Small intestine (tissue), 7 donors: Measurements from ENCODE around the gene ART4. TPM values are rescaled to one million over a fixed set of nuclear protein-coding genes. Genes with fewer than 3 reads are reported as not detected.

Experiments used
- DNase-seq, 2 donors: peaks; one replicate each; pipeline versions ENCODE4 v3.0.0 to v3.0.0-alpha.2; 2013
- FAIRE-seq: peaks from 2 replicates; lab custom pipeline; 2012; peaks lifted over from hg19 to GRCh38; lab: Jason Lieb, UNC
- H3K27ac ChIP-seq, 3 donors: one replicate each; pipeline ENCODE4 v1.5.1; 2013; ENCODE audit warnings: low read length in 2 of 3, mild to moderate bottlenecking in 2 of 3, control low read depth in 1 of 3, inconsistent platforms in 1 of 3, low read depth in 1 of 3, moderate library complexity in 1 of 3
- H3K27me3 ChIP-seq, 3 donors: one replicate each; pipeline ENCODE4 v1.6.1; 2013; ENCODE audit warnings: low read length in 3 of 3, inconsistent platforms in 1 of 3; ENCODE audit not compliant: control insufficient read depth in 3 of 3, insufficient read depth in 3 of 3
- H3K36me3 ChIP-seq, 3 donors: one replicate each; pipeline ENCODE4 v1.6.1; 2013; ENCODE audit warnings: low read length in 3 of 3, inconsistent platforms in 1 of 3, low read depth in 1 of 3, mild to moderate bottlenecking in 1 of 3, moderate library complexity in 1 of 3; ENCODE audit not compliant: control insufficient read depth in 3 of 3, insufficient read depth in 2 of 3
- H3K4me1 ChIP-seq, 3 donors: one replicate each; pipeline ENCODE4 v1.6.1; 2013; ENCODE audit warnings: low read length in 2 of 3, inconsistent platforms in 1 of 3, low read depth in 1 of 3, mild to moderate bottlenecking in 1 of 3, moderate library complexity in 1 of 3; ENCODE audit not compliant: control insufficient read depth in 3 of 3, insufficient read depth in 2 of 3
- H3K4me3 ChIP-seq, 3 donors: one replicate each; pipeline ENCODE4 v1.5.1; 2013; ENCODE audit warnings: low read length in 3 of 3, control low read depth in 1 of 3, inconsistent platforms in 1 of 3, low read depth in 1 of 3, mild to moderate bottlenecking in 1 of 3, moderate library complexity in 1 of 3
- H3K9me3 ChIP-seq, 2 donors: one replicate each; pipeline ENCODE4 v1.6.1; 2013; ENCODE audit warnings: low read depth in 1 of 2, low read length in 1 of 2; ENCODE audit not compliant: control insufficient read depth in 2 of 2, insufficient read depth in 1 of 2
- WGBS, 3 donors: extraction: QIAGEN DNeasy Blood & Tissue Kit; methylation state at CpG; one replicate each; pipeline ENCODE4 v1.1.7; 2013; 5-methylcytosine and 5-hydroxymethylcytosine counted together
- polyA plus RNA-seq, 4 donors: library from polyadenylated mRNA; stranded (reverse) in 3 of 4; unstranded in 1 of 4; fragments of 200-250 nt in 3 of 4; fragments of 120-200 nt in 1 of 4; gene quantifications; one replicate each; pipeline versions ENCODE4 v1.2.1 to v1.2.3, GENCODE V29; 2013
- donor health status: healthy with polysubstance abuse.
- donor health status: control.
- donor health status: control.
- donor health status: Bipolar disorder and iron deficiency.
- donor health status: healthy.

Gene ART4
- polyA plus RNA-seq, 4 donors: 0.31 to 6.6 TPM; not detected in 2

- no peaks in the 10 kb centered on the region for H3K9me3 ChIP-seq
- WGBS, 3 donors: 59 to 66% (median 65%) methylated on average over 4 of the region's 4 CpGs
- no peaks in the 10 kb centered on the region for H3K27me3 ChIP-seq
- peak overlapping the region; percentile 87 to 90 (median 88) for H3K4me3 ChIP-seq
- no peak for FAIRE-seq
- H3K4me1 ChIP-seq: peaks cover 0 to 5% (median 2%) of the 10 kb centered on the region in 3 donors
- peaks cover 0 to 6% (median 4%) of the 10 kb centered on the region in 3 donors for H3K36me3 ChIP-seq
- peak in 1 of 2 donors; percentile 8 for DNase-seq
- peak overlapping the region in 1 of 3 donors; percentile 86 for H3K27ac ChIP-seq
Observed at GRCh38 chr12:14802247-14802646, 41.1 kb downstream of the ART4 start.

GRCh38 chr12:14795028-14795448 lies 48.3 kb downstream of the ART4 start:
- 75 to 79% (median 77%) methylated on average over 4 of the region's 4 CpGs for WGBS, 3 donors
- DNase-seq (no peak), FAIRE-seq (no peak)
- no peak overlapping the region for H3K4me3 ChIP-seq
- H3K36me3 ChIP-seq: peaks cover 9 to 14% (median 13%) of the 10 kb centered on the region in 3 donors
- H3K4me1 ChIP-seq: no peaks in the 10 kb centered on the region
- H3K27ac ChIP-seq: no peak overlapping the region
- H3K9me3 ChIP-seq: no peaks in the 10 kb centered on the region
- no peaks in the 10 kb centered on the region for H3K27me3 ChIP-seq

DNA sequence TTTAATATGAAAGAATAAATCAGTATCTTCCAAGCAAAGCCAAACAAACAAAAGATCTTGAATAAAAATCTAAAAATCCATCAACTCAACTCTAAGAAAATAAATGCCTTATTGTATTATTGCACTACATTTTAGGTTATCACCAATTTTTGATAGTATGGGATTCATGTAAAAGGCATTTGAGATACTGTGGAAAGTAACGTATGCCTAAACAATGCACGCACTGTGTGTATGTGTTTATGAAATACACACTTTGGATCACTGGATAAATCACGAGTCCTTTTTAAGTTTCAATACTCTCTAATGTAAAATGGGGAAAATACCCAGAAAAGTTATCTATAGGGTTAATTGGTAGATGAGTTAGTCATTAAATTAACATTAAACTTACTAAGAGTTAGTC lies 57.8 kb downstream of the ART4 start:
- FAIRE-seq (no peak), DNase-seq (no peak)
- Histone ChIP-seq H3K4me1 (no peaks in the 10 kb centered on the region), H3K27ac (no peak overlapping the region), H3K27me3 (no peaks in the 10 kb centered on the region), H3K4me3 (no peak overlapping the region), H3K9me3 (no peaks in the 10 kb centered on the region), H3K36me3 (peaks cover 7 to 23% (median 20%) of the 10 kb centered on the region in 3 donors)
- 91 to 96% (median 94%) methylated on average over 3 of the region's 3 CpGs for WGBS, 3 donors

DNA sequence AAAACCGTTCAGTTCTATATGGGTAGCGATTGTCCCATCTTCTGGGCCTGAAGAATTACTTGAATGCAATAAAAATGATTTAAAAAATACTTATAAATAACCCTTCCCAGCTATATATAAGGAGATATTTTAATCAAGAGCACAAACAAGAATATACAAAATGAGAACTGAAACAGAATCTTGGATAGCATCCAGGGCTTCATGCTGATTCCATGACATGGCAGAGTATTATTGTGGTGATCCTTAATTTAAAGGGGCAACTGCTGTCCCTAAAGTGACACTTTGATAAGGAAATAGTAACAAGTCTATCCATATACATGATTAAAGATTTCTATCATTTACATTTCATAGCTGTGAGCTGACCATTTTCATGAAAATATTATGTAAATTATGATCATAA lies 58.9 kb downstream of the ART4 start:
- Histone ChIP-seq H3K9me3 (no peaks in the 10 kb centered on the region), H3K4me1 (no peaks in the 10 kb centered on the region), H3K27me3 (no peaks in the 10 kb centered on the region), H3K27ac (no peak overlapping the region), H3K4me3 (no peak overlapping the region), H3K36me3 (peaks cover 4 to 20% (median 16%) of the 10 kb centered on the region in 3 donors)
- 92 to 97% (median 96%) methylated on average over 2 of the region's 2 CpGs for WGBS, 3 donors
- FAIRE-seq: no peak
- DNase-seq: no peak

DNA sequence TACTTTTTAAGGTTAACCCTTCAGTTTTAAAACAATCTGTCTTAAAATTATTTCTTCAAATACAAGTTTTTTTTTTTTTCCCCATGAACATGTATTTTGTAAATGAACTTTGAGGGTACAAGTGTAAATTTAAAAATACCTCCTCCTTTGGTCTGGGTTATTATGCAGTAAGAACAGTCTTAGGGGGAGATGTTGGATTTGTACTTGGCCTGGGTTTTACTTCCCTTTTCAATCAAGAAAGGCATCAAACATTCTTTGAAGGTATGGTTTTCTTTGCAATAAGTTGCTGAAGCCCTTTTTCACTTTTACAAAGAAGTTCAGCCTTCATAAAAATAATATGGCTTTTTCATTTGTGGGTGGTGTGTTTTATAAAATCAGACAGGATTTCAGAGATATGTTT lies 60.6 kb downstream of the ART4 start:
- Histone ChIP-seq H3K36me3 (peaks cover 4 to 9% (median 5%) of the 10 kb centered on the region in 3 donors), H3K27ac (no peak overlapping the region), H3K9me3 (no peaks in the 10 kb centered on the region), H3K4me1 (no peaks in the 10 kb centered on the region), H3K27me3 (no peaks in the 10 kb centered on the region), H3K4me3 (no peak overlapping the region)
- FAIRE-seq: no peak
- DNase-seq: no peak

DNA sequence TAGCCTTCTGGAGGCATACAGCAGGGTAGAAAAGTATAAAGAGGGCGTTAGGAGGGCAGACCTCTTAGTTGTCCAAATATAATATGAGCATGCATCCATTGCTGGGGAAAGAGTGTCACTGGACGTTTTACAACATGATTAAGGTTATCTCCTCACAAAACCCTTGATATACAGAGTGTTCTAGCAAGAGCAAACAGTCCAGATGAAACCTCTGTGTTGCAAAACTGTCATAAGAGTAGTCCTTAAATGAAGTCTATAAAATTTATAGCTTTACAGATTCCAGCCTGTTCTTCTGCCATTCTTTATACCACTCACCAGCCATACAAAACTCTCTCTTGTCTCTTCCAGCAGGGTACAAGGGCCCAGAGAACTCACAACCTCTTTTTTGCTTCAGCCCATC lies 61.8 kb downstream of the ART4 start:
- no peak overlapping the region for H3K27ac ChIP-seq
- peaks cover 0 to 3% (median 0%) of the 10 kb centered on the region in 3 donors for H3K36me3 ChIP-seq
- H3K9me3 ChIP-seq: no peaks in the 10 kb centered on the region
- H3K27me3 ChIP-seq: no peaks in the 10 kb centered on the region
- FAIRE-seq (no peak), DNase-seq (no peak)
- WGBS, 3 donors: 61 to 67% (median 64%) methylated on average over 2 of the region's 2 CpGs
- no peak overlapping the region for H3K4me3 ChIP-seq
- H3K4me1 ChIP-seq: peaks cover 0 to 10% (median 0%) of the 10 kb centered on the region in 3 donors

DNA sequence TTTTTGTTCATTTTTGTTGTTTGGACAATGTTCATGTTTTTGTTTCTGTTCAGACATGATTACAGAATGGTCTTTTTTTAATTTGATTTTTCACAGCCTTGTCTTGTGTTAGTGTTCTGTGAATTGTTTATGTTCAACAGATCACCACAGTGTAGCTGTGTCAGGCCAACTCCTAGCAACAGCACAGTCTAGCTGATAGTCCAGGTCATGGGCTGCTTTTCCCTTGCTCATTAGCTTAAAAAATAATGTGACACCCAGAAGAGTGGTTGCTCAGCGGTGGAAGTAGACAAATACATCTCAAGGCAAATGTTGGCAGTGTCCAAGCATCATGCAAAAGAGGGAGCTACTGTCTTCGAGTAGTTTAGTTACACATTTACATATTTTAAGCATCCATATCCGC lies 62.5 kb downstream of the ART4 start:
- peaks cover 0 to 3% (median 0%) of the 10 kb centered on the region in 3 donors for H3K36me3 ChIP-seq
- no peak overlapping the region for H3K4me3 ChIP-seq
- no peaks in the 10 kb centered on the region for H3K9me3 ChIP-seq
- H3K27me3 ChIP-seq: no peaks in the 10 kb centered on the region
- DNase-seq (no peak), FAIRE-seq (no peak)
- peaks cover 0 to 16% (median 5%) of the 10 kb centered on the region in 3 donors for H3K4me1 ChIP-seq
- 82 to 90% (median 84%) methylated on average over 3 of the region's 3 CpGs for WGBS, 3 donors
- no peak overlapping the region for H3K27ac ChIP-seq

GRCh38 chr12:14779834-14780233 lies 63.5 kb downstream of the ART4 start:
- H3K4me1 ChIP-seq: peaks cover 0 to 18% (median 6%) of the 10 kb centered on the region in 3 donors
- FAIRE-seq (no peak), DNase-seq (no peak)
- H3K9me3 ChIP-seq: no peaks in the 10 kb centered on the region
- H3K27ac ChIP-seq: no peak overlapping the region
- H3K36me3 ChIP-seq: no peaks in the 10 kb centered on the region
- H3K27me3 ChIP-seq: no peaks in the 10 kb centered on the region
- H3K4me3 ChIP-seq: no peak overlapping the region
- WGBS, 3 donors: 94 to 99% (median 98%) methylated on average over 2 of the region's 2 CpGs

GRCh38 chr12:14777271-14777670 lies 66.1 kb downstream of the ART4 start:
- 23 to 42% (median 27%) methylated on average over 3 of the region's 3 CpGs for WGBS, 3 donors
- Histone ChIP-seq H3K27ac (no peak overlapping the region), H3K4me3 (no peak overlapping the region)

More at GRCh38 chr12:14777271-14777670, 66.1 kb downstream of the ART4 start:
- FAIRE-seq (no peak), DNase-seq (peak in 1 of 2 donors; percentile 35)
- peaks cover 0 to 18% (median 6%) of the 10 kb centered on the region in 3 donors for H3K4me1 ChIP-seq
- H3K36me3 ChIP-seq: no peaks in the 10 kb centered on the region
- H3K27me3 ChIP-seq: no peaks in the 10 kb centered on the region
- H3K9me3 ChIP-seq: no peaks in the 10 kb centered on the region
